ENCODE results near the gene TRNT1.
A peak's percentile ranks its signal among the peaks of the same experiment; 100 is the strongest.

The TRNT1 gene

DNA sequence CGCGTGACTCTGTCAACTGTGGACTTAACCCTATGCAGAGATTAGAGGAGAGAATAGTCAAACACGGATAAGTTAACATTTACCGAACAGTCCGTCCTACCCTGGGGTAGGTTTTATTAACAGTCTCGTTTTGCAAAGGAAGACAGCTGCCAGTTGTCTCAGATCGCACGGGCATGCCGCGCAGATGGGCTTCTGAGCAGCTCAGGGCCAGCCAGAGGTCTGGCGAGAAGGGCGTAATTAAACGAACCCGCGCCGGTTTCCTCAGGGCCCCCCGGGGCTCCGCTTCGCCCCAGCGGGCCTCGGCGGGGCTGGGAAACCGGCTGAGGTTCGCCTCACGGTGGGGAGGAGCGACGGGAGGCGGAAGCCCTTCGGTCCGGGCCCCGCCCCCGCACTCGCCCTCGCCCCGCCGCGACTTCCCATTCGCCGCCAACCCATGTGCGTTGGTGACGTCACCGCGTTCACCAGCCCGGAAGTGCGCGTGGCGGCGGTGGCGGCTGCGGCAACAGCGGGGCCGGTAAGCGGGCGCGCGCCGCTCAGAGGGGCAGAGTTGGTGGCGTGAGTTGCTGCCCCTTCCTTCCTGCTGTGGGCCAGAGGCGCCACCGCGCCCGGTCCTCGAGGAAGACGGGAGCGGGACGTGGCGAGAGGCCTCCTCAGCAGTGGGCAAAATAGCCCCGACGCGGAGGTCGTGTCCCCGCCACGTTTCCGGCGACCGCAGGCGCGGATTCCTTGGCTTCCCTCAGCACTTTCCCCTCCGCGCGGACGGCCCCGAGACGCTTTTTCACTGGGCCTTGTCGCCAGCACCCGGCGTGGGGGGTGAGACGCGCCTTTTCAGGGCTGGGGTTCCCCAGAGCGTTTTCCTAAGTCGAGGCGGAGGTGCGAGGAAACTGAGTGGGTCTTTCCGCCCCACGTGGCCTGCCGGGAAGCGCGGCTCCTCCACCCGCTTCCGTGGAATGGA, at the start of gene TRNT1:
TRNT1 (plus strand) TSS at position 464 of the 955 bp plus-strand sequence. CDS start 2,101 bp downstream, outside the sequence.
- DNase-seq (ENCODE audit: low read depth), result peak; percentile 90

DNA sequence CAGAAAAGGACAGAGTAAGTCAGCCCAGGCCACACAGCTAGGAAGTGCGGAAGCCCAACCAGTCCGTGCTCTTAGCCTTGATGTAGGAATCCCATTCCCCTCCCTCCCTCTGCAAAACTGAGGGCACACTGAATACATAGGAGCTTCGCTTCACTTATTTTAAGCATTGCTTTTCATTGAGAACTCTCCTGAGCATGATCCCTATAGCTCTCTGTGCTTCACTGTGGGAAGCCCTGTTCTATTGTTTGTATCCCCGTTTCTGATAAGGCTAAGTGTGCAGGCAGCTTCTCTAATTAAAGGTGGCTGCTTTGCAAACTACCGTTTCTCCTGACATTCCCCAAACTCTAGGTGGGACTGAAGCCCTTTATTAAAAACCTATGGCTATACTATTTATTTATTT, 46.4 kb upstream of the TRNT1 start:
- DNase-seq (ENCODE audit: low read depth), result no peak

DNA sequence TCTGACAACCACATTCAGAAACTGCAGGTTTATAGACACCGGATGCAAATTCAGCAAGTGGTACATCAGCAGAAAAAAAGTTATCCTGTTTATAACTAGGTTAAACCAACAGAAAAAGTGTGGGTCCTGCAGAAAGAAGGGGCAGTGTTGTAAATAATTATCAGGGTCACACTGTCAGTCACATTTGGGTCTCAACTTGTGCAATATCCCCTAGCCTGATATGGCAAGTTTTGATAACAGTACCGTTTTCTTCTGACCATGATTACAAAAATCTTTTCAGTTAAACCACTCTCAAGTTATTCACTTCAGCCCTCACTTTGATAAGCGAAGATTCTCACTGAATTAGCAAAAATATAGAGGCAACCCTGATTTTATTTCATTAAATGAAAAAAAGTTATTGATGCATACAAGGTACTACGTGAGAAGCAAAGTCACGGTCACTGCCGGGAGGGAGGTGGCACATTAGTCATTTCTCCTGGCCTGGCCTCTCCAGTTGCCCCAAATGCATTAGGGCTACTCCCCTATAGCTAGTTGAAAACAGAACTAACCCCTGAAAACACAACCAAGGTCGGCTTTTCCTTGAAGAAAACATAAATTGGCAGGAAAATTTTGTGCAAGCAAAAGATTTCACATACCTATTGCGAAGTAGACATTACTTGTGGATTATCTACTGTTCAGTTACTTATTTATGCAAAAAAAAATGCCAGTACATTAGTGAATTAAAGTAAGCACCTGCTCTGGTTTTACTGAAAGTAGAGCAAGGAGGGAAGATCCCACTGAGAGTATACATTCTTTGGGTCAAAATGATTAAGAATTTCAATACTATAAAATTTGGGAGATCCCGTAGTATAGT, 45.1 kb upstream of the TRNT1 start:
- DNase-seq (ENCODE audit: low read depth), result no peak

- DNase-seq (ENCODE audit: low read depth), result no peak
These were observed 44.4 kb upstream of the TRNT1 start for GRCh38 chr3:3082234-3082924.

- DNase-seq (ENCODE audit: low read depth), result no peak
These were observed 41.9 kb upstream of the TRNT1 start for GRCh38 chr3:3084890-3085289.

DNA sequence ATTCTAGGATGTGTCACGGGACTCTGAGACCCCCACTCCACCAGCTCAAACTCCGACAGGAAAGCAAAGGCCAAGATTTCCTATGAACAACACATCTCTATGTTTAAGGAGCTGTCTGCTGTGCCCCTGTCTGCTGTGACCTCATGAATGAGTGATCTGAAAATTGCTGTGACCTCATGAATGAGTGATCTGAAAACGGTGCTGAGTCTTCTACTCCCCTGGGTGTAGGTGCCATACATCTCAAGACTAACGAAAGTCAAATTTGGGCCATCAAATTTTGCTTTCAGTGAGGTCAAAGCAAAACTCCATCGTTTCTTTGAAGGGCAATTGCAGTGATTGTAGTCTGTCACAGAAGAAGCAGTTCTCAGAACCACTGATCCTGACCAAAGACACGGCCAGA, 41.0 kb upstream of the TRNT1 start:
- DNase-seq (ENCODE audit: low read depth), result no peak

- no peak for DNase-seq (ENCODE audit: low read depth)
These were observed 40.5 kb upstream of the TRNT1 start for GRCh38 chr3:3086239-3086638.

DNA sequence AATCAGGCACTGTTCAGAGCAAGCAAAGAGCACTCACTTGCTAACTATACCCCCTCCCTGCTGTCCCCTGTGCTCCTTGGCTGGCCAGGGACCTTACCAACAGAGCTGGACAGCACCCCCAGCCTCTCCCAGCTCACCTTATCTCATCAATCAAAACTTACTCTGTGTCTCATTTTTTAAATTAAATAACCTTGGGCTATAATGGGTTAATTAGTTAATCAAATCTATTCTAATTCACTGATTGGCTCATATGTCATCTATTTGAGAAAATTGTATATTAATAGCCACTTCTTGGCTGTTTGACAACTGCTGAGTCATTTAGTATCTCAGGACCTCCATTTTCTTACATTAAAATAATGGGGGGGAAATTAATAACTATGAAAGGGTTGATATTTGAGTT, 39.5 kb upstream of the TRNT1 start:
- no peak for DNase-seq (ENCODE audit: low read depth)

- DNase-seq (ENCODE audit: low read depth), result no peak
These were observed 38.8 kb upstream of the TRNT1 start for GRCh38 chr3:3087716-3088465.

DNA sequence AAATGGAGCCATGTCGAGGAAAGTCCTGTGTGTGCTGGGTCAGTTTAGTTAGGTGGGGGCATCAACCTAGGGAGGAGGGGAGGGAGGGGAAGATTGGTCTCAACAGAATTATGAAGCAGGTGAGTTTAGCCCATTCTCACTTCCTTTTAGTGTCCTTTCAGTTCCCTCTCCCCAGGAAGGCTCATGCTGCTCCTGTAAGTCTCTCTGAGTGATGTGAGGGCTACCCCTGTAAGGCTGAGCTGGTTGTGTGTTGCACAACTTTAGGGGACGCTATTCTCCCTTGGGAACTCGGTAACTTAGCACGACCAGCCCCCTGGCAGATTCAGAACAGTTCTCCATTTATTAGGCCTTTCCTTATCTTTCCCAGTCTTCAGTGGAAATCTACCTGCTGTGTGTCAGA, 37.7 kb upstream of the TRNT1 start:
- DNase-seq (ENCODE audit: low read depth), result no peak

- no peak for DNase-seq (ENCODE audit: low read depth)
These were observed 28.8 kb upstream of the TRNT1 start for GRCh38 chr3:3097958-3098357.

- DNase-seq (ENCODE audit: low read depth), result no peak
These were observed 24.9 kb upstream of the TRNT1 start for GRCh38 chr3:3101660-3102458.

DNA sequence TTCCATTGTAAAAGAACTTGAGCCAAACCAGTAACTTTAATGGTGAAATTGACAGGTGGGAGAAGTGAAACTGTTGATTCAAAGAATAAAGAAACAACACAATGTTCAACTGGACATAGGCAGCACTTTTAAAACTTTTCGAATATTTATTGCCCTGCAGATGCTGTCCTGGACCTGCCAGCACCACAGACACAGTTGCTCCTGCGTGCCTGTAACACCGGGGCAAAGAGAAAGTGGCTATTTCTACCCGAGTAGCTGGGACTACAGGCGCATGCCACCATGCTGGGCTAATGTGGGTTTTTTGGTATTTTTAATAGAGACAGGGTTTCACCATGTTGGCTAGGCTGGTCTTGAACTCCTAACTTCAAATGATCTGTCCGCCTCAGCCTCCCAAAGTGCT, 24.0 kb upstream of the TRNT1 start:
- DNase-seq (ENCODE audit: low read depth), result no peak

DNA sequence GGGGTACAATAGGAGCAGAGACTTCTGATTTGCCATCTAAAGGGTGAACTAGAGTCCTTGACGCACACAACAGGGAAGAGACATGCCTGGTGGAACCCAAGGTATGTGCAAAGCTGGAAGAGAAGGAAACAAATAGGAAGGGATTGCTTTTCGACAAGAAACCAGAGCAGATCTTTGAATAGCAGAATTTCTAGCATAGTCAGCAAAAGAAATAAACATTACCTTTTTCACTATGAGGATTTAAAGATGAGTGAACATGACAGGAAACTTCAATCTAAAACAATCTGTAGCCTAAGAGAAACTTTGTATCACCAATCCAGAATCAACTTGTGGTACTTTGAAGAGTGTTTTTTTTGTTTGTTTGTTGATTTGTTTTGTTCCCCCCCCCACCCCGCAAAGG, 21.5 kb upstream of the TRNT1 start:
- no peak for DNase-seq (ENCODE audit: low read depth)

- no peak for DNase-seq (ENCODE audit: low read depth)
These were observed 20.9 kb upstream of the TRNT1 start for GRCh38 chr3:3105815-3106214.

GRCh38 chr3:3107181-3107580, 19.6 kb upstream of the TRNT1 start:
- DNase-seq (ENCODE audit: low read depth), result no peak

GRCh38 chr3:3107858-3108257, 18.9 kb upstream of the TRNT1 start:
- no peak for DNase-seq (ENCODE audit: low read depth)

- no peak for DNase-seq (ENCODE audit: low read depth)
These were observed 17.1 kb upstream of the TRNT1 start for GRCh38 chr3:3109407-3110298.

DNA sequence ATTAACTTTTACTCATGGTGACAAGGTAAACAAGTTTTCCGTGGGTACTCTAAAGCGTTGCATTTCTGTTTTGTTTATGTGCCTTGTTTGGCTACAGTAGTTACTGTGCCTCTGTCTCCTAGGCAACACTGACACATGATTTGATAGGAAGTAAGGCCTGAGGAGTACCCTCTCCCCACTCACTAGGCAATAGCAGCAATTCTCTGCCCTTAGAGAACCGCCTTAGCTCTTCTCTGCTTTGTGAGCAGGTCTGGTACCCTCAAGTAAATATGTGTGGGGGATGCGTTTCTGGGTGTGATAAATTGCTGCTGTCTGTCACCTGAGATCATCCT, 16.5 kb upstream of the TRNT1 start, which contains the start of gene IL5RA:
IL5RA (minus strand) TSS at position 76 of the 332 bp plus-strand sequence. CDS start 5,390 bp downstream, outside the sequence.
- no peak for DNase-seq (ENCODE audit: low read depth)

All from stimulated activated CD8-positive, alpha-beta memory T cell treated with anti-CD3 and anti-CD28 coated beads, Interleukin-15, amount 100 ng/mL, for 1 hour (primary cell).